Transverse colon (tissue), 4 donors: Measurements from ENCODE around the gene USP4. TPM values are rescaled to one million over a fixed set of nuclear protein-coding genes. Genes with fewer than 3 reads are reported as not detected.

ENCODE experiments used
- DNase-seq: peaks from one replicate; pipeline ENCODE4 v3.0.0-alpha.2; 2019
- H3K27ac ChIP-seq, 4 donors: fragments of 200-600 bp; sonication (generic); 2 replicates each; pipeline ENCODE4 v1.5.1; 2016 to 2018; ENCODE audit warnings: inconsistent platforms in 4 of 4
- H3K27me3 ChIP-seq: fragments of 200-600 bp; sonication (generic); 2 replicates; pipeline ENCODE4 v1.5.1; 2017; ENCODE audit warnings: inconsistent platforms
- H3K36me3 ChIP-seq, 4 donors: fragments of 200-600 bp; sonication (generic); 2 replicates each; pipeline ENCODE4 v1.5.1; 2017 to 2019; ENCODE audit warnings: inconsistent platforms in 4 of 4
- H3K4me1 ChIP-seq, 4 donors: fragments of 200-600 bp; sonication (generic); 2 replicates each; pipeline ENCODE4 v1.5.1; 2017 to 2020; ENCODE audit warnings: inconsistent platforms in 4 of 4
- H3K4me3 ChIP-seq, 4 donors: fragments of 200-600 bp; sonication (generic); 1 replicate in 1 of 4; 2 replicates in 3 of 4; pipeline versions ENCODE4 v1.5.1 to v1.6.1; 2017 to 2019; ENCODE audit warnings: inconsistent platforms in 4 of 4
- H3K9me3 ChIP-seq, 2 donors: fragments of 200-600 bp; sonication (generic); 2 replicates each; pipeline ENCODE4 v1.5.1; 2017 to 2019; ENCODE audit warnings: inconsistent platforms in 2 of 2
- EP300 ChIP-seq: sonication (generic); formaldehyde crosslinking; IDR thresholded peaks from one replicate; pipeline ENCODE4 v1.6.1; 2017; ENCODE audit warnings: antibody characterized with exemption, low read depth
- POLR2A ChIP-seq: fragments of 450-650 bp; IDR thresholded peaks from one replicate; pipeline ENCODE4 v1.6.1; 2016; ENCODE audit warnings: antibody characterized with exemption, mild to moderate bottlenecking, moderate library complexity
- POLR2AphosphoS5 ChIP-seq, 3 donors: sonication (generic); formaldehyde crosslinking; IDR thresholded peaks; one replicate each; pipeline ENCODE4 v1.6.1; 2016; ENCODE audit warnings: antibody characterized with exemption in 3 of 3
- WGBS, 2 donors: methylation state at CpG; one replicate each; pipeline ENCODE4 v1.1.5; 2018; ENCODE audit warnings: low coverage in 1 of 2; 5-methylcytosine and 5-hydroxymethylcytosine counted together
- in situ Hi-C, 4 donors: fragments of 200-750 bp; cut with MboI; loops; one replicate each; pipeline versions ENCODE4 v1.15.0 to v1.15.1; 2017; ENCODE audit warnings: low sequenced_read_pairs in 3 of 4, low pct_ligation_motif_present in 1 of 4, low pct_unique_long_range_greater_than_20kb in 1 of 4
- intact Hi-C: fragments of 100-400 bp; cut with DNase I; formaldehyde crosslinking; loops from one replicate; pipeline ENCODE4 v1.15.1; 2023; ENCODE audit warnings: low total_unique reads
- total RNA-seq, 4 donors: library from RNA; depleted of rRNA; stranded (reverse); fragments of >200 nt; gene quantifications; one replicate each; pipeline ENCODE4 v1.1.0, GENCODE V29; 2016
- TF ChIP-seq, protein P1 (sequence below), 5 experiments: fragments of 200-600 bp in 3 of 5; fragments of 450-650 bp in 2 of 5; sonication (generic) in 3 of 5; IDR thresholded peaks; 1 replicate in 2 of 5; 2 replicates in 3 of 5; pipeline ENCODE4 v1.5.1; 2016 to 2017; ENCODE audit warnings: antibody characterized with exemption in 5 of 5, inconsistent platforms in 3 of 5, mild to moderate bottlenecking in 2 of 5, moderate library complexity in 1 of 5

Gene USP4
- total RNA-seq, 4 donors from 2014 or later: 11.1 to 39.6 (median 27.0) TPM

DNA sequence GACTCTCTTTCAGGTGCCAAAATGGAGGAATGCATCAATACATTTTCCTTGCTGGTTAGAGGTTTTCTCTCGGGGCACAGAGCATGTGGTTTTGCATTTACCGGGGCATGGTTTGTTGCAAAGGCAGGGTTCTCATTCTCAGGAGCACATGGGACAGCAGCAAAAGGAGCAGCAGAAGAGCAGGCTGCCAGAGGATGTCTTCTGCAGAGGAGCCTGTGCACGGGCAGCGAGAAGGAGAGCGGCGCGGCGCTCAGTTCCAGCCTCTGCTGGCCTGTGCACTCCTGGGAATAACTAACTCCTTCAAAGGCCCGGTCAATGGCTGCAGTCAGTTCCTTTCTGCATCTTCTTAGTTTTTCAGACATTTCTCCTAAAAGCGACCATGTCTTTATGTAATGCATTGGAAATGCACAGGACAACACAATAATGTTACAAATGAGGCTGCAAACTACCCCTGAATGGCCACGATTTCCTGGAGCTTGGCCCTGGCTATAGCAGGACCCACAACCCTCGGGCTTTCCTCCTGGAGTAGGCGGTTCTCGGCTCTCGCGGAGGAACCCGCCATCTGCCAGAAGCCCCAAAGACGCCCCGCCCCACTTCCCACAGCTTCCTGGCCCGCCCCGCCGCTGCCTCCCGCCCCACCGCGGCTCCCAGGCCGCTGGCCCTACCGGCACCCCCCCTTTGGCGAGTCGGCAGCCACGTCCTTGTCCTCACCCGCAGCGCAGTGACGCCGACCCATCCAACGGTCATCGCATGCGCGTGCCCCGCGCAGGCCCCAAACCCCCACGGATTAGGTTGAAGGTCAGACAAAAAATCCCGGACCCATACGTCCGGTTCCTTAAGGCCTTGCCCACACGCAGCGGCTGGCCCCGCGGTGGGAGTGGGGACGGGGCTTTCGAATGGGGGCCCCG lies 63.1 kb downstream of the USP4 start, which contains the start of gene C3orf62:
TSS of gene C3orf62 (minus strand) at position 758 of the 908 bp plus-strand sequence. CDS start at position 398, 360 bp downstream.
- Histone ChIP-seq H3K4me1 (peaks cover 0 to 43% (median 27%) of the 10 kb centered on the region in 4 donors), H3K27ac (peak within 1 kb of the TSS; percentile 88 to 93 (median 92)), H3K36me3 (peaks cover 0 to 6% (median 3%) of the 10 kb centered on the region in 4 donors), H3K27me3 (no peaks in the 10 kb centered on the region), H3K9me3 (no peaks in the 10 kb centered on the region), H3K4me3 (peak within 1 kb of the TSS; percentile 39 to 51 (median 46))
- DNase-seq: peak; percentile 92
- TF ChIP-seq POLR2AphosphoS5 (IDR thresholded peaks at IDR 0.05) (peak in 2 of 3 donors; percentile 75 to 83), EP300 (no peak), POLR2A (peak; percentile 52)
- TF ChIP-seq, protein P1, sequence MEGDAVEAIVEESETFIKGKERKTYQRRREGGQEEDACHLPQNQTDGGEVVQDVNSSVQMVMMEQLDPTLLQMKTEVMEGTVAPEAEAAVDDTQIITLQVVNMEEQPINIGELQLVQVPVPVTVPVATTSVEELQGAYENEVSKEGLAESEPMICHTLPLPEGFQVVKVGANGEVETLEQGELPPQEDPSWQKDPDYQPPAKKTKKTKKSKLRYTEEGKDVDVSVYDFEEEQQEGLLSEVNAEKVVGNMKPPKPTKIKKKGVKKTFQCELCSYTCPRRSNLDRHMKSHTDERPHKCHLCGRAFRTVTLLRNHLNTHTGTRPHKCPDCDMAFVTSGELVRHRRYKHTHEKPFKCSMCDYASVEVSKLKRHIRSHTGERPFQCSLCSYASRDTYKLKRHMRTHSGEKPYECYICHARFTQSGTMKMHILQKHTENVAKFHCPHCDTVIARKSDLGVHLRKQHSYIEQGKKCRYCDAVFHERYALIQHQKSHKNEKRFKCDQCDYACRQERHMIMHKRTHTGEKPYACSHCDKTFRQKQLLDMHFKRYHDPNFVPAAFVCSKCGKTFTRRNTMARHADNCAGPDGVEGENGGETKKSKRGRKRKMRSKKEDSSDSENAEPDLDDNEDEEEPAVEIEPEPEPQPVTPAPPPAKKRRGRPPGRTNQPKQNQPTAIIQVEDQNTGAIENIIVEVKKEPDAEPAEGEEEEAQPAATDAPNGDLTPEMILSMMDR (IDR thresholded peaks at IDR 0.05): no peak
- 13 to 34% methylated on average over 9 to 31 of the region's 51 CpGs for WGBS, 2 donors
- in situ Hi-C loops: no loop called here
- intact Hi-C loops: loop anchor here (5.0 kb wide), 1 partner anchor 104 kb away; the partner anchor contains the start of gene KLHDC8B

DNA sequence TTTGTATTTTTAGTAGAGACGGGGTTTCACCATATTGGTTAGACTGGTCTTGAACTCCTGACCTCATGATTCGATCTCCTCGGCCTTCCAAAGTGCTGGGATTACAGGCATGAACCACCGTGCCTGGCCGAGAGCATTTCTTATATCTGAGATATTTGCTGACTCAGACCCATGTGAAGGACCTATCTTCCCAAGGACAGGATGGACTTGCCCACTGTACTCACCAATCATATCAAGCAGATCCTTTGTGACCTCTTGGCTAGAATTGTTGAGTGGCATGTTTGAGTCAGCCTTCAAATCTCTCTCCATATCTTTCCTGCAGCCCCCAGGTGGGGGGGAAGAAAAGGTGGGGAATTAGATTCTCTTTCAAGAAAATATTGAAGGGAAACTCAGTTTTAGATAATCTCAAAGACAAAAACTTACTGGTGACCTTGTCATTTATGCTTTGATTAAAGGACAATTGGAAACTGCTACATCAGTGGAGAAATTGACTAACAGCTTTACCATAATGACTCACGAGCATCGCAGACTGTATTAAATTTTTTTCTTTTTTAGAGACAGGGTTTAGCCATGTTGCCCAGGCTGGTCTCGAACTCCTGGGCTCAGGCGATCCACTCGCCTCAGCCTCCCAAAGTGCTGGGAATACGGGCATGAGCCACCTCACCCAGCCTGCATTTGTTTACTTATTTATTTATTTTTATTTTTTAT lies 65.9 kb downstream of the USP4 start:
- WGBS, 2 donors: 94 to 99% methylated on average over 10 to 11 of the region's 11 CpGs
- peaks cover 0 to 3% (median 0%) of the 10 kb centered on the region in 4 donors for H3K36me3 ChIP-seq
- no peaks in the 10 kb centered on the region for H3K27me3 ChIP-seq
- in situ Hi-C loops: no loop called here
- TF ChIP-seq, protein P1 (IDR thresholded peaks at IDR 0.05): no peak
- no peak for TF ChIP-seq POLR2AphosphoS5 (IDR thresholded peaks at IDR 0.05)
- no peak for TF ChIP-seq EP300
- TF ChIP-seq POLR2A: no peak
- H3K9me3 ChIP-seq: no peaks in the 10 kb centered on the region
- H3K4me3 ChIP-seq: no peak overlapping the region
- intact Hi-C loops: no loop called here
- DNase-seq: no peak
- H3K4me1 ChIP-seq: peaks cover 0 to 33% (median 23%) of the 10 kb centered on the region in 4 donors
- no peak overlapping the region for H3K27ac ChIP-seq

GRCh38 chr3:49271047-49271446 lies 68.8 kb downstream of the USP4 start:
- in situ Hi-C loops: no loop called here
- intact Hi-C loops: no loop called here

More at GRCh38 chr3:49271047-49271446, 68.8 kb downstream of the USP4 start:
- Histone ChIP-seq H3K9me3 (no peaks in the 10 kb centered on the region), H3K4me1 (peaks cover 0 to 13% (median 4%) of the 10 kb centered on the region in 4 donors), H3K27ac (no peak overlapping the region), H3K27me3 (no peaks in the 10 kb centered on the region), H3K4me3 (no peak overlapping the region), H3K36me3 (no peaks in the 10 kb centered on the region)
- TF ChIP-seq POLR2A: no peak
- no peak for TF ChIP-seq POLR2AphosphoS5 (IDR thresholded peaks at IDR 0.05)
- TF ChIP-seq EP300: no peak
- TF ChIP-seq, protein P1 (IDR thresholded peaks at IDR 0.05): no peak
- no peak for DNase-seq
- WGBS, 2 donors: 75 to 84% methylated on average over 3 to 4 of the region's 4 CpGs
